Neural progenitor cell (in vitro differentiated cells): ENCODE results near the gene STPG4.

Source experiments
- EZH2phosphoT487 ChIP-seq: fragments of 200-600 bp; sonication (generic); IDR thresholded peaks from 2 replicates; pipeline ENCODE4 v1.6.1; 2017; ENCODE audit warnings: antibody characterized with exemption
- TF ChIP-seq, protein P1 (sequence below): fragments of 200-600 bp; sonication (generic); IDR thresholded peaks from 2 replicates; pipeline ENCODE4 v1.5.1; 2017; ENCODE audit warnings: antibody characterized with exemption, mild to moderate bottlenecking

DNA sequence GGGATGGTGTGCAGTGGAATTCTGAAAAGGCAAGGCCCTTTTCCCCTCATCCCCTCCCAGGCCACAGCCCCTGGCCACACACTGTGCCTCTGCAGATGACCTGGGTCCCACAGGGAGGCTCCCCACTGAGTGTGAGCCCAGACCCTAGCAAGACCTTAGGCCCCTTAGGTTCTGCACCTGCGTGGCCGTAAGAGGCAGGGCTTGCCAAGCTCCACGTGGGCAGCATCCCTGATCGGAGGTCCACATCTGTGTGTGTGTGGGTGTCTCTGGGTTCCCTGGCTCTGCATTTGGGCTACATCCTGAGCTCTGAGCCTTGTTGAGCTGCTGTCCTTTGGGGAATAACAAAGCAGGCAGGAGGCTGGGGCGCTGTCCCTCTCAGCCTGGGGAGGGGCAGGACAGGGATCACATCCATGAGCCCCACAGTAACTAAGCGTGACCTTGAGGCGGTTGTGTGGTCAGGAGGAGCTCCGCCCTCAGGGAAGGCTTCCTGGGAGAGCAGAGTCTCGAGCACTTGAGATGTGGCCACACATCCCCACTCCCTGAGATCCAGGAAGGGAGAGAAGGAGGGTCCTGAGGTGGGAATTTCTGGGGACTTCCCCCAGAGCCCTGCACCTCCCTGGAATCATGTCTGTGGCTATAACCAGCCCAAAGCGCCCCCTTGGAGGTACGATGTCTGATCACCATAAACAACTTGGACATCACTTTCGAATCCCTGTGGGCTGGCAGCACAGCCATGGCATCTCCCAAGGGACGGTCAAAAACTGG lies 84.8 kb downstream of the STPG4 start:
- TF ChIP-seq, protein P1, sequence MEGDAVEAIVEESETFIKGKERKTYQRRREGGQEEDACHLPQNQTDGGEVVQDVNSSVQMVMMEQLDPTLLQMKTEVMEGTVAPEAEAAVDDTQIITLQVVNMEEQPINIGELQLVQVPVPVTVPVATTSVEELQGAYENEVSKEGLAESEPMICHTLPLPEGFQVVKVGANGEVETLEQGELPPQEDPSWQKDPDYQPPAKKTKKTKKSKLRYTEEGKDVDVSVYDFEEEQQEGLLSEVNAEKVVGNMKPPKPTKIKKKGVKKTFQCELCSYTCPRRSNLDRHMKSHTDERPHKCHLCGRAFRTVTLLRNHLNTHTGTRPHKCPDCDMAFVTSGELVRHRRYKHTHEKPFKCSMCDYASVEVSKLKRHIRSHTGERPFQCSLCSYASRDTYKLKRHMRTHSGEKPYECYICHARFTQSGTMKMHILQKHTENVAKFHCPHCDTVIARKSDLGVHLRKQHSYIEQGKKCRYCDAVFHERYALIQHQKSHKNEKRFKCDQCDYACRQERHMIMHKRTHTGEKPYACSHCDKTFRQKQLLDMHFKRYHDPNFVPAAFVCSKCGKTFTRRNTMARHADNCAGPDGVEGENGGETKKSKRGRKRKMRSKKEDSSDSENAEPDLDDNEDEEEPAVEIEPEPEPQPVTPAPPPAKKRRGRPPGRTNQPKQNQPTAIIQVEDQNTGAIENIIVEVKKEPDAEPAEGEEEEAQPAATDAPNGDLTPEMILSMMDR: no peak
- no peak for TF ChIP-seq EZH2phosphoT487
